MM.1S (cell line): ENCODE data around the gene COX10.

Experiments used
- EZH2 ChIP-seq: fragments of 300-600 bp; sonication (generic); optimal IDR thresholded peaks from 2 replicates; pipeline ENCODE3; 2017; ENCODE audit warnings: low read depth, mild to moderate bottlenecking, antibody characterized with exemption, low read length, mixed read lengths
- TF ChIP-seq, protein P1 (sequence below): fragments of 300-600 bp; sonication (generic); IDR thresholded peaks from 2 replicates; pipeline ENCODE4 v1.5.1; 2016; ENCODE audit warnings: antibody characterized with exemption, low read length, mixed read lengths

DNA sequence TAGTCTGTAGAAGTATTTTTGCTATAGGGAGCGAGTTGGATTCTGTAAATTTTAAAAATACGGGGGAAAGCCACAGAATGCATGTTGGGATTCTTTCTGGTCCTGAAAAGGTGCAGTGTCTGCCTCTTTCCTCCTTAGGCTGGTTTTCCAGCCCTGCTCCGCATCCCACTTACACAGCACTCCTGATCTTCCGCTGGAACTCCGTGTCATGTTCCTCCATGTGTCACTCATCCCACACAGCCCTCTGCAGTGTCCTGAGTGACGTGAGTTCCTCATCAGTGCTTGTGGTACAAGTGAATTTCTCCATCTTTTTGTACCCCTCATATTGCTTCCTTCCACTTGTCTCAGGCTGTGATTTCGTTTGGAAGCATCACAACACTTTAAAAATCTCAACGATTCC, 34.5 kb downstream of the COX10 start:
- TF ChIP-seq, protein P1, sequence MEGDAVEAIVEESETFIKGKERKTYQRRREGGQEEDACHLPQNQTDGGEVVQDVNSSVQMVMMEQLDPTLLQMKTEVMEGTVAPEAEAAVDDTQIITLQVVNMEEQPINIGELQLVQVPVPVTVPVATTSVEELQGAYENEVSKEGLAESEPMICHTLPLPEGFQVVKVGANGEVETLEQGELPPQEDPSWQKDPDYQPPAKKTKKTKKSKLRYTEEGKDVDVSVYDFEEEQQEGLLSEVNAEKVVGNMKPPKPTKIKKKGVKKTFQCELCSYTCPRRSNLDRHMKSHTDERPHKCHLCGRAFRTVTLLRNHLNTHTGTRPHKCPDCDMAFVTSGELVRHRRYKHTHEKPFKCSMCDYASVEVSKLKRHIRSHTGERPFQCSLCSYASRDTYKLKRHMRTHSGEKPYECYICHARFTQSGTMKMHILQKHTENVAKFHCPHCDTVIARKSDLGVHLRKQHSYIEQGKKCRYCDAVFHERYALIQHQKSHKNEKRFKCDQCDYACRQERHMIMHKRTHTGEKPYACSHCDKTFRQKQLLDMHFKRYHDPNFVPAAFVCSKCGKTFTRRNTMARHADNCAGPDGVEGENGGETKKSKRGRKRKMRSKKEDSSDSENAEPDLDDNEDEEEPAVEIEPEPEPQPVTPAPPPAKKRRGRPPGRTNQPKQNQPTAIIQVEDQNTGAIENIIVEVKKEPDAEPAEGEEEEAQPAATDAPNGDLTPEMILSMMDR: no peak
- TF ChIP-seq EZH2: no peak
